GM19463 (cell line): ENCODE data around the gene OLFML2A.

ENCODE experiments used
- ATAC-seq: cut with Tn5 transposase; IDR thresholded peaks from one replicate; pipeline ENCODE4 v1.9.1; 2021; ENCODE audit warnings: mild to moderate bottlenecking, moderate library complexity; ENCODE audit not compliant: unreplicated experiment

Gene OLFML2A

GRCh38 chr9:124794902-124795491 lies 18.1 kb downstream of the OLFML2A start:
- ATAC-seq: no peak

- no peak for ATAC-seq
These were observed 19.0 kb downstream of the OLFML2A start for GRCh38 chr9:124795881-124796431.

- no peak for ATAC-seq
These were observed 20.6 kb downstream of the OLFML2A start for GRCh38 chr9:124797343-124798103.

GRCh38 chr9:124799274-124800006 lies 22.5 kb downstream of the OLFML2A start:
- no peak for ATAC-seq

GRCh38 chr9:124800306-124801259 lies 23.6 kb downstream of the OLFML2A start:
- ATAC-seq: peak; percentile 71

- ATAC-seq: no peak
These were observed 24.4 kb downstream of the OLFML2A start for GRCh38 chr9:124801356-124801755.

GRCh38 chr9:124802426-124802825 lies 25.5 kb downstream of the OLFML2A start:
- no peak for ATAC-seq

- no peak for ATAC-seq
These were observed 27.0 kb downstream of the OLFML2A start for GRCh38 chr9:124803911-124804310.

- no peak for ATAC-seq
These were observed 28.3 kb downstream of the OLFML2A start for GRCh38 chr9:124805186-124805585.

- ATAC-seq: no peak
These were observed 31.5 kb downstream of the OLFML2A start for GRCh38 chr9:124808246-124808956.

- ATAC-seq: no peak
These were observed 32.3 kb downstream of the OLFML2A start for GRCh38 chr9:124809211-124809610.

- no peak for ATAC-seq
These were observed 33.0 kb downstream of the OLFML2A start for GRCh38 chr9:124809741-124810500.

- ATAC-seq: no peak
These were observed 33.9 kb downstream of the OLFML2A start for GRCh38 chr9:124810663-124811355.

GRCh38 chr9:124812441-124812876 lies 35.5 kb downstream of the OLFML2A start:
- no peak for ATAC-seq

- no peak for ATAC-seq
These were observed 36.1 kb downstream of the OLFML2A start for GRCh38 chr9:124813041-124813440.

- ATAC-seq: no peak
These were observed 36.7 kb downstream of the OLFML2A start for GRCh38 chr9:124813501-124814163.

- ATAC-seq: no peak
These were observed 37.2 kb downstream of the OLFML2A start for GRCh38 chr9:124814164-124814535.

GRCh38 chr9:124815601-124816000 lies 38.7 kb downstream of the OLFML2A start:
- ATAC-seq: no peak
